ENCODE results near the gene TXNDC2. TPM values are rescaled to one million over a fixed set of nuclear protein-coding genes. Genes with fewer than 3 reads are reported as not detected.

The TXNDC2 gene
- 10 to 100 TPM; 15.3 to 30.5 TPM for total RNA-seq
- polyA plus RNA-seq (ENCODE audit: insufficient read depth, low read depth, low replicate concordance) = 212 TPM
- long read RNA-seq, donor 1 = 0 reads
- long read RNA-seq, donor 2 = 0 reads

DNA sequence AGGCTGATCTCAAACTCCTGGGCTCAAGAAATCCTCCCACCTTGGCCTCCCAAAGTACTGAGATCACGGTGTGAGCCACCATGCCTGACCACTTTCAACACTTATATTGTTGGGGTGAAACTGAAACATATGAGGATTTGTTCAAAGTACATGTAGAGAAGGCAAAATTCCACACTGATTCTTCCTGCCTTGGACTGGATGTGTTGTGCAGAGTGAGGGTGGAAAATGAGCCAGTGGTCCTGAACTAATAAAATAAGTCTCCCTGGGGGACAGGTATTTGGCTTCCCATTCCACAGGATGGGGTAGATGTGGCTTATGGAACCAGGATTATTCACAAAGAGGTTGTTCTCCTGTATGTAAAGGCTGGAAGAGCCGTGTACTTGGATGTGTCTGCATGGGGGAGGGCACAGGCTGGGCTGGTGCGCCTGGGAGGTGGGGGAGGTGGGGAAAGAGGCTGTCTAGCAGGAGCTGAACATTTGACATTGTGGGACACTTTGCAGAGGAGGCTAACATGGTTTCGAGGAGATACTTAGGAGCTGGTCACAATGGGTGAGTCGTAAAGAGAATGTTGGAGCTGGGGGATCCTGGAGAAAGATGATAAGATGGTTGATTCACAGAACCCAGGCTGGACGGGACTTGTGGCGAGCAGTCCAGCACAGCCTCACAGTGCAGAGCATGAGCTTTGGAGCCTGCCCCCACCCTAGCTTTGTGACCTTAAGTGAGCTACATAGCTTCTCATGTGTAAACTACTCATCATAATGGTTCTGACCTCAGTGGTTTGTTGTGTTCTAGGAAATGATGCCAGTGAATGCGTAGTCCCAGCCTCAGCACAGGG lies at the start of gene TXNDC2:
Gene TXNDC2, plus strand, starts transcription at position 804 of the 835 bp plus-strand sequence. CDS start 708 bp downstream, outside the sequence.
- no peaks in the 10 kb centered on the region for H3K36me3 ChIP-seq (ENCODE audit: low read depth, missing control alignments)
- DNase-seq = no peak
- no peaks in the 10 kb centered on the region for H3K9me3 ChIP-seq
- peaks cover 6% of the 10 kb centered on the region for H3K4me1 ChIP-seq
- H3K27me3 ChIP-seq = no peaks in the 10 kb centered on the region
- 82 to 85% methylated on average over 8 of the region's 8 CpGs for WGBS, 2 donors
- H3K27ac ChIP-seq = no peak within 1 kb of the TSS
- H3K4me3 ChIP-seq = no peak within 1 kb of the TSS
- TF ChIP-seq CTCF (IDR thresholded peaks at IDR 0.05) = no peak
- TF ChIP-seq POLR2A (IDR thresholded peaks at IDR 0.05) = no peak
- intact Hi-C loops (cut with DNase I; ENCODE audit: low total_unique reads) = no loop called here

- WGBS, 2 donors = 84 to 88% methylated on average over 10 of the region's 10 CpGs
- TF ChIP-seq POLR2A (IDR thresholded peaks at IDR 0.05) (no peak), CTCF (IDR thresholded peaks at IDR 0.05) (no peak)
- no peak overlapping the region for H3K4me3 ChIP-seq
- no peak overlapping the region for H3K27ac ChIP-seq
- DNase-seq = no peak
- no peaks in the 10 kb centered on the region for H3K27me3 ChIP-seq
- no peaks in the 10 kb centered on the region for H3K36me3 ChIP-seq (ENCODE audit: low read depth, missing control alignments)
- intact Hi-C loops (cut with DNase I; ENCODE audit: low total_unique reads) = no loop called here
- no peaks in the 10 kb centered on the region for H3K9me3 ChIP-seq
- H3K4me1 ChIP-seq = peaks cover 15% of the 10 kb centered on the region
These were observed 47.5 kb upstream of the TXNDC2 start for GRCh38 chr18:9838144-9838877.

DNA sequence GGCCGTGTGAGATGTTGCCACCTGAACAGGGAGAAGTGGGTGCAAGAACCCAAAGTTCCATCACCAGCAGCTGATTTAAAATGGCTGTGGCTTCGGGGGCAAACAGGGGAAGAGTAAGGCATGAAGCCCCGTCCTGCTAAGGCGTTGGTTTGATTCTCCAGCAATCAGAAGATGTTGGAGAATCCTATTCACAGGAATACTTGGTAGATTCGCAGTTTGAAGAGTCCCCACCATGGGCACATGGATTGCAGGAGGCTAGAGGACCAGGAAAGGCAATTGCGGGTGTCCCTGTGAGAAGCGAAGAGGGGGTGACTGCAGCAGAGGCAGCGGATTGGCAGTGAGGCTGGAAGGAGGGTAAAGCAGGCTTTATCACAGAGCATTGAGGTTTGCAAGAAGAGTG lies 46.6 kb upstream of the TXNDC2 start:
- Histone ChIP-seq H3K4me3 (no peak overlapping the region), H3K36me3 (ENCODE audit: low read depth, missing control alignments) (no peaks in the 10 kb centered on the region), H3K27me3 (no peaks in the 10 kb centered on the region), H3K27ac (no peak overlapping the region), H3K4me1 (peaks cover 15% of the 10 kb centered on the region), H3K9me3 (no peaks in the 10 kb centered on the region)
- WGBS, 2 donors = 94 to 99% methylated on average over 8 of the region's 8 CpGs
- no peak for TF ChIP-seq POLR2A (IDR thresholded peaks at IDR 0.05)
- TF ChIP-seq CTCF (IDR thresholded peaks at IDR 0.05) = no peak
- intact Hi-C loops (cut with DNase I; ENCODE audit: low total_unique reads) = no loop called here
- no peak for DNase-seq

GRCh38 chr18:9839853-9840252 lies 45.9 kb upstream of the TXNDC2 start:
- no peak for DNase-seq
- H3K4me1 ChIP-seq = peaks cover 15% of the 10 kb centered on the region
- no peak overlapping the region for H3K4me3 ChIP-seq
- H3K27ac ChIP-seq = no peak overlapping the region
- no peaks in the 10 kb centered on the region for H3K9me3 ChIP-seq
- H3K27me3 ChIP-seq = no peaks in the 10 kb centered on the region
- no peaks in the 10 kb centered on the region for H3K36me3 ChIP-seq (ENCODE audit: low read depth, missing control alignments)
- TF ChIP-seq CTCF (IDR thresholded peaks at IDR 0.05) (no peak), POLR2A (IDR thresholded peaks at IDR 0.05) (no peak)
- WGBS, 2 donors = 90 to 93% methylated on average over 10 of the region's 10 CpGs
- intact Hi-C loops (cut with DNase I; ENCODE audit: low total_unique reads) = no loop called here
